ENCODE data around the gene LINGO3. TPM values are rescaled to one million over a fixed set of nuclear protein-coding genes. Genes with fewer than 3 reads are reported as not detected.

Gene LINGO3
- total RNA-seq, 1 experiment from 2014 or later: not detected

- peak; percentile 81 for DNase-seq (ENCODE audit: low read depth)
Measured at GRCh38 chr19:2327773-2328400, 19.9 kb upstream of the LINGO3 start.

- DNase-seq (ENCODE audit: low read depth): no peak
Measured at GRCh38 chr19:2326699-2327360, 18.9 kb upstream of the LINGO3 start.

- no peak for DNase-seq (ENCODE audit: low read depth)
Measured at GRCh38 chr19:2325281-2326046, 17.5 kb upstream of the LINGO3 start.

- DNase-seq (ENCODE audit: low read depth): no peak
Measured at GRCh38 chr19:2324220-2324948, 16.4 kb upstream of the LINGO3 start.

- no peak for DNase-seq (ENCODE audit: low read depth)
Measured at GRCh38 chr19:2323707-2324106, 15.8 kb upstream of the LINGO3 start.

- DNase-seq (ENCODE audit: low read depth): no peak
Measured at GRCh38 chr19:2321565-2322283, 13.8 kb upstream of the LINGO3 start.

- no peak for DNase-seq (ENCODE audit: low read depth)
Measured at GRCh38 chr19:2320939-2321338, 13.0 kb upstream of the LINGO3 start.

GRCh38 chr19:2320049-2320448, 12.1 kb upstream of the LINGO3 start:
- DNase-seq (ENCODE audit: low read depth): no peak

GRCh38 chr19:2319551-2319950, 11.6 kb upstream of the LINGO3 start:
- no peak for DNase-seq (ENCODE audit: low read depth)

- DNase-seq (ENCODE audit: low read depth): no peak
Measured at GRCh38 chr19:2318923-2319322, 11.0 kb upstream of the LINGO3 start.

GRCh38 chr19:2317756-2318155, 9.8 kb upstream of the LINGO3 start:
- DNase-seq (ENCODE audit: low read depth): no peak

- no peak for DNase-seq (ENCODE audit: low read depth)
Measured at GRCh38 chr19:2317300-2317699, 9.3 kb upstream of the LINGO3 start.

- peak; percentile 62 for DNase-seq (ENCODE audit: low read depth)
Measured at GRCh38 chr19:2315818-2316353, 7.9 kb upstream of the LINGO3 start.

GRCh38 chr19:2315121-2315817, 7.3 kb upstream of the LINGO3 start:
- DNase-seq (ENCODE audit: low read depth): no peak

GRCh38 chr19:2312820-2313501, 5.0 kb upstream of the LINGO3 start:
- no peak for DNase-seq (ENCODE audit: low read depth)

- DNase-seq (ENCODE audit: low read depth): no peak
Measured at GRCh38 chr19:2311093-2311492, 3.1 kb upstream of the LINGO3 start.

- peak; percentile 92 for DNase-seq (ENCODE audit: low read depth)
Measured at GRCh38 chr19:2309734-2310362, 1.9 kb upstream of the LINGO3 start.

GRCh38 chr19:2307518-2308012, 389 bp downstream of the LINGO3 start:
- DNase-seq (ENCODE audit: low read depth): no peak

- no peak for DNase-seq (ENCODE audit: low read depth)
Measured at GRCh38 chr19:2306971-2307370, 983 bp downstream of the LINGO3 start.
